ENCODE data around the gene AXIN2. TPM values are rescaled to one million over a fixed set of nuclear protein-coding genes. Genes with fewer than 3 reads are reported as not detected.
A peak's percentile ranks its signal among the peaks of the same experiment; 100 is the strongest.

Gene AXIN2
- total and polyA plus RNA-seq, 9 donors = 17.2 to 75.7 (median 26.9) TPM

- Histone ChIP-seq H3K27me3 (no peaks in the 10 kb centered on the region), H3K4me1 (ENCODE audit: insufficient read depth) (peaks cover 4% of the 10 kb centered on the region), H3K4me3 (no peak overlapping the region), H3K36me3 (no peaks in the 10 kb centered on the region), H3K27ac (no peak overlapping the region), H3K9me3 (no peaks in the 10 kb centered on the region)
- intact Hi-C loops (cut with DNase I) = no loop called here
- TF ChIP-seq POLR2A (IDR thresholded peaks at IDR 0.05) = no peak
- no peak for TF ChIP-seq CTCF (IDR thresholded peaks at IDR 0.05)
- no peak for TF ChIP-seq EP300 (IDR thresholded peaks at IDR 0.05)
- no peak for DNase-seq
- WGBS, 3 donors = 84 to 87% (median 84%) methylated on average over 5 of the region's 5 CpGs
These were observed 38.2 kb upstream of the AXIN2 start for GRCh38 chr17:65599650-65600049.

- no peak for DNase-seq
- Histone ChIP-seq H3K4me1 (ENCODE audit: insufficient read depth) (peaks cover 4% of the 10 kb centered on the region), H3K36me3 (no peaks in the 10 kb centered on the region), H3K4me3 (no peak overlapping the region), H3K9me3 (no peaks in the 10 kb centered on the region), H3K27ac (no peak overlapping the region), H3K27me3 (no peaks in the 10 kb centered on the region)
- no peak for TF ChIP-seq POLR2A (IDR thresholded peaks at IDR 0.05)
- TF ChIP-seq CTCF (IDR thresholded peaks at IDR 0.05) = no peak
- TF ChIP-seq EP300 (IDR thresholded peaks at IDR 0.05) = no peak
- intact Hi-C loops (cut with DNase I) = no loop called here
- WGBS, 3 donors = 82 to 100% (median 94%) methylated on average over 1 of the region's 1 CpG
These were observed 37.3 kb upstream of the AXIN2 start for GRCh38 chr17:65598746-65599145.

DNA sequence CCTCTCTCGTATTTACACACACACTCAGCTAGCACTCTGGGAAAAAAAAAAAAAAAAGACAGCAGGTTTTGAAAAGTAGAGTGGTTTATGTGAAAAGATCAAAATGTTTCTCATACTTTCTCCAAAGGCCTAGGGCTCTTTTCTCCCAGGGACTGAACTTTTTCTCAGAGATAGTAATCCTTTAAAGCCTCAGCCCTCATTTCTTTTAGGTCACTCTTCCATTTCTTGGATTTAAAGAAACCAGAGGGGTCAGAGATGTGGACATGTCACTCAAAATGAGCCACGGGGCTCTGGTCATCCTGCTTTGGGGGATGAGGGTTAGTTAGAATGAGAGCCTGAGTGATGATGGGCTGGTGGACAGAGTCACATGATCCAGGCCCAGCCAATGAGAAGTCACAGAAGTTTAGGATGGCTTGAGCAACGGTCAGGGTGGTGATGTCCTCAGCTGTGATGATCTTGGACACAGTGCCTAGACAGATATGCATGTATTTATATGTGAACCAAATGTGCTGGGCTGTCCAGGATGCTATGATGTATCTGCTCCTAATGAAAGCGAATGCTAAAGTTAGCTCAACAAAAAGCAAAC, 33.7 kb upstream of the AXIN2 start:
- peaks cover 3% of the 10 kb centered on the region for H3K4me1 ChIP-seq (ENCODE audit: insufficient read depth)
- no peak overlapping the region for H3K4me3 ChIP-seq
- 51 to 60% (median 59%) methylated on average over 4 of the region's 4 CpGs for WGBS, 3 donors
- no peaks in the 10 kb centered on the region for H3K27me3 ChIP-seq
- no peaks in the 10 kb centered on the region for H3K36me3 ChIP-seq
- DNase-seq = no peak
- no peak for TF ChIP-seq CTCF (IDR thresholded peaks at IDR 0.05)
- no peak for TF ChIP-seq EP300 (IDR thresholded peaks at IDR 0.05)
- TF ChIP-seq POLR2A (IDR thresholded peaks at IDR 0.05) = no peak
- intact Hi-C loops (cut with DNase I) = no loop called here
- H3K27ac ChIP-seq = peak overlapping the region in 1 of 2 donors; percentile 31
- no peaks in the 10 kb centered on the region for H3K9me3 ChIP-seq

DNA sequence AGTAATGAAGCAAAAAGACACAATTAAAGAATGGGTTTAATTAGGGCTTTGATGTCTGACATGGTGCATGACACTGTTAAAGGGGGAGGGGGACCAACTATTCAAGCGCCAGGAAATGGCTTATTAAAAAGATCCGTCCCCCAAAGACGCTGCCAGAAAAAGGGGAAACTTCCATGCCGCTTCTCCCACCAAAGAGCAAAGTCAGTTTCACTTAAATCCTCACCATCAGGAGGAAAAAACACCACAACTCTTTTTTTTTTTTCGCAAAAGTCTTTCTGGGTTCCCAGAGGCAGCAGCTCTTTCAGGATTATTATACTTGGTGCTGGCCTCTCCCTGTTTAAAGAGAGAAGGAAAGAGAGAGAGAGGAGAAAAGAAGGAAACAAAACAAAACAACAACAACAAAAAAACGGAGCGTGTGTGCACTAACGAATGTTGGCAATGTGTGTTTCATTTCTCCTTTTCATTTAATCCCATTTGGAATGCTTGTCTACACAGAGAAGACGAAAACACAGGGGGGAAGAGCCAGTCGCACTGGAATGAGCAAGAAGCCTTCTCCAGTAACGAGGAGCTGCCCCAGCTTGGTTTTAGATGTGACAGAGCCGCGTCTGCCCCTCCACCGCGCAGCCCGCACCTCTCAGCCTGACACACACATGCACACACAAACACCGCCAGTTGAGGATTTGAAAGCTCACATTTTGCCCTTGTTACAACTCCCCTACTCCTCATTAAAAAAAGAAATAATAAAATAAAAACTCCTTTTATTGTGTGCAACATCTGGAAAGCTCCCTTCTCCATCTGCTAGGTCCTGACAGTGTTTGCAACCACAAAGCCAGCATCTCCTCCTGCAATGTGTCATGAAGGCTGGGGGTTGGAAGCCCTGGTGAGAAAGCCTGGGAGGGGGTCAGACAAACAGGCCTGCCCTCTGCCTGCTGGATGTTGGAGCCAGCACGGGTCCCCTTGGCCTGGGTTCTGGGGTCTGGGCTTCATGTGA, 32.7 kb upstream of the AXIN2 start:
- 5 to 15% (median 7%) methylated on average over 18 of the region's 18 CpGs for WGBS, 3 donors
- DNase-seq = peak in 2 of 5 donors; percentile 16 to 30
- Histone ChIP-seq H3K27me3 (no peaks in the 10 kb centered on the region), H3K36me3 (no peaks in the 10 kb centered on the region), H3K4me1 (ENCODE audit: insufficient read depth) (no peaks in the 10 kb centered on the region), H3K27ac (peak overlapping the region; percentile 31 to 64), H3K4me3 (peak overlapping the region; percentile 13), H3K9me3 (no peaks in the 10 kb centered on the region)
- intact Hi-C loops (cut with DNase I) = no loop called here
- TF ChIP-seq EP300 (IDR thresholded peaks at IDR 0.05) = no peak

Measured in ovary (tissue), 9 donors.